Erythroblast (primary cell): Measurements from ENCODE around the gene KLLN.

Experiments used
- GATA1 ChIP-seq: IDR thresholded peaks from 2 replicates; pipeline ENCODE4 v1.6.1; 2011; ENCODE audit warnings: low read depth, mild to moderate bottlenecking, control low read depth, low read length, moderate library complexity
- POLR2A ChIP-seq: IDR thresholded peaks from 2 replicates; pipeline ENCODE4 v1.6.1; 2011; ENCODE audit warnings: mild to moderate bottlenecking, low read length

- TF ChIP-seq POLR2A (no peak), GATA1 (no peak)
Observed at GRCh38 chr10:87827681-87828080, 35.7 kb downstream of the KLLN start.
